ENCODE data around the gene GLRA3.

The GLRA3 gene

DNA sequence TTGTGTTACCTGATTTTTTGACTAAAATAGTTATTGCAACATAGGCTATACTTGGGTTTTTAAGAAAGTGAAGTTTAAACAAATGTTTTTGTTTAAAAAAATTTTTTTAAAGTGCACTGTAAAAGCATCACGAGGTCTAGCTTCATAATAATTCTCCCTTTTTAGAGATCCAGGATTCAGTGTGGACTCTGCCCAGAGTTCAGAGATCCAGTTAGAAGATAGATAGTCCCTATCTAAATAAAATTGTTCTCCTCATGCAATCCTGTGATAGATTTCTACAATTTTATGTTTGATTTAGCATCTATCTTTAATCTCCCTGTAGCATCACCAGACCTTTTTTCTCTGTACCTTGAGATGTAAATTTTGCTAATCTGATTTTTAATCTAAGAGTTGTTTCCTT lies 221.3 kb downstream of the GLRA3 start:
- in situ Hi-C loops (cut with HindIII; ENCODE audit: low sequenced_read_pairs), result no loop called here

DNA sequence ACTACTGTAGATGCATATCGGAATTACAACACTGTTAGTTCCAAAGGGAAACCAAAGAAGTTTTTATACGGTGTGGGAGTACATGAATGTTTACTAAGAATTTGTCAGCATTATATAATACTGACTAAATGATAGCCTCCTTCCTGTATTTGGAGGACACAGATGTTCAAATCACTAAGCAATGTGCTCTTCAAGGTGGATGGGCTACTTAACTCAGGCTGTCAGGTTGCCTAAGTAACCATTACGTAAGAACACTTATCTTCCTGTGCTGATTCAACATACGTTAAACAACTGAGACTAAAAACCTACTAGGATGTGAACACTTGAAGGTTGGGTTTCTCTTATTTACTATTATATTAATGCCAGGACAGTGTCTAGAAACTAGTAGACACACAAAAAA lies 224.8 kb downstream of the GLRA3 start:
- in situ Hi-C loops (cut with HindIII; ENCODE audit: low sequenced_read_pairs), result no loop called here

DNA sequence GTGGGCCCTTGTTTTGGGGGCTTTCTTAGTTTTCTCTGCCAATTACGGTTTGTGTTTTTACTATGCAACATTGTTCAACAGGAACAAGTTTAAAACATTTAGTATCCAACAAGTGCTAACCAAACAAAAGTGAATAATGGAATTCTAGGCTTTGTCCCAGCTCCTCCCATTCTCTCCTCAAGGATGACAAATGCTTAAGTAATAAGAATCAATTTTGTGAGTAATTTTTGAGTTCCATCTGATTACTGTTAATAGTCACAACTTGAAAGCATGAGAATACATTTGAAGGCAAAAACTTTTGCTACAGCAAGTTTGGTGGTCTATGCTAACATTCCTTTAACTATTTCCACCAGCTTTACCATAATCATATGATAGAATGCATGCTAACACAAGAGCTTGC lies 228.7 kb downstream of the GLRA3 start:
- in situ Hi-C loops (cut with HindIII; ENCODE audit: low sequenced_read_pairs), result no loop called here

DNA sequence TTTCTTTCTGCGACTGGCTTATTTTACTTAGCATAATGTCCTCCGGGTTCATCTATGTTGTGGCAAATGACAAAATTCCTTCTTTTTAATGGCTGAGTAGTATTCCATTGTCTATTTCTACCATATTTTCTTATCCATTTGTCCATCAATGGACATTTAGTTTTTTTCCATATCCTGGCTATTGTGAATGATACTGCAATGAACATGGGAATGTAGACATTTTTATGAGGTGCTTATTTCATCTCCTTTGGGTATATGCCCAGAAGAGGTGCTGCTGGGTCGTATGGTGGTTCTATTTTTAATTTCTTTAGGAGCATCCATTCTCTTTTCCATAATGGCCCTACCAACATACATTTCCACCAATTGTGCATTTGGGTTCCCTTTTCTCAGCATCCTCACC lies 230.2 kb downstream of the GLRA3 start:
- in situ Hi-C loops (cut with HindIII; ENCODE audit: low sequenced_read_pairs), result no loop called here

DNA sequence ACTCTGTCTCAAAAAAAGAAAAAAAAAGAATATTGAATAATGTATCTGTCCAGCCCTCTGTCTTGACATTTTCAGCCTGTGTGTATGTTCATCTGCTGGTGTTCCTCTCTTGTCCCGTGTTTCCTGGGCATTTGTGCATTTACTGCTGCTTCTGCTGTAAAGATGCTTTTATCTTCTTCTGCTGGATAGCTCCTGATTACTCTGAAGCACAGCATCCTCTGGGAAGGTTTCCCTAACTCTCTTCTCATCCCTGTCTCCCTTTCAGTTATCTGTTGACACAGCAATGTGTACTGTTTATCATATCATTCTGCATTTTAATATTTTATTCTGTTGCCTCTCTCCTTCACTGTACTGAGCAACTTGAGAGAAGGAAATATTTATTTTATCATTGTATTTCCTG lies 232.5 kb downstream of the GLRA3 start:
- in situ Hi-C loops (cut with HindIII; ENCODE audit: low sequenced_read_pairs), result no loop called here

DNA sequence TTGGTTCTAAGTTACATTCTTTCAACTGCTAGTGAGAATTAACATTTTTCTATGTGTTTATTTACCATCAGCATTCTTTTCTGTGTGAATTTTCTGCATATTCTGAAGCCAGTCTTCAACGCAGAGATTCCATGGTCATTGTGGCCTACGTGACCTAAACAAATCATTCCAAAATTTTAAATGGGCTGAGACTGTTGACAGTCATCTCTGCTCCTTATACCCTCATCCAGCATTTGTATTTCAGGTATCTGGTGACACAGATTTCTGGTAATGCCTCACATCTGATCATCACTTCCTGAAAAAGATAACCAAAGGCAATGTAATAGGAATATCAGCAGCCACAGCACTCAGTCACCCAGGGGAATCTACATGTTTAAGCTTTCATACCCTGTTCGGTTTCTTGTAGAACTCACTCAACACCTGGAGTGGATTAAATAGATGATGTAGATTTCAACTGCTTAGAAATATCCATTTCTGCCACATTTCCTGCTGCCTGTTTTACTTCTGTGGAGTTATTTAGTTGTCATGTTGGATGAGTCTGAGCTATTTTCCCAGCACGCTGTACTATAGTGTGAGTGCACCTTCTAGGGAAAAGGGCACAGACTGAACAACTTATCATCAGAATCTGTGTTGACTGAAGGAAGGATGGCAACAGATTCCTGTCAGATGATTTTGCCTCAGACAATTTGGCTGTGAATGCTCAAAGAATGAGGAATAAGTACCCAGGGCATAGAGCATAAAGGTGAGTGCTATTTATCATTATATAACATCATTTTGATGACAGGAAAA lies 233.7 kb downstream of the GLRA3 start:
- in situ Hi-C loops (cut with HindIII; ENCODE audit: low sequenced_read_pairs), result no loop called here

DNA sequence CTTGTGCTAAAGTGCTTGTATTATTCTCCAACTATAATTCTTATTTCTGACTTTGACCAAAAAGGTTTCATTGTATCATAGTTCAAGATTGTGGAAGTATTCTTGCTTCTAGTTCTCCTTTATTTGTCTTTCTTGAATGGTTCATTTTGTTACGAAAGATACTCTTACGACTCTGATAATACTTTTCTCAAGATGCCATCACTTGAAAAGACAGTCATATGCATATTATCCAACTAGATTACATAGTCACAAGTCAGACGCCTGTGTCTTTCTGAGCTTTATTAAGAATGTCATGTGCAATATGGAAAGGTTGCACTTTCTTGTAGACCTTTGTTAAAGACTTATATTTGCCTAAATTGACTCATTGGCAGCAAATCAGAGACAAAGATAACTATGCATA lies 235.3 kb downstream of the GLRA3 start:
- in situ Hi-C loops (cut with HindIII; ENCODE audit: low sequenced_read_pairs), result no loop called here

DNA sequence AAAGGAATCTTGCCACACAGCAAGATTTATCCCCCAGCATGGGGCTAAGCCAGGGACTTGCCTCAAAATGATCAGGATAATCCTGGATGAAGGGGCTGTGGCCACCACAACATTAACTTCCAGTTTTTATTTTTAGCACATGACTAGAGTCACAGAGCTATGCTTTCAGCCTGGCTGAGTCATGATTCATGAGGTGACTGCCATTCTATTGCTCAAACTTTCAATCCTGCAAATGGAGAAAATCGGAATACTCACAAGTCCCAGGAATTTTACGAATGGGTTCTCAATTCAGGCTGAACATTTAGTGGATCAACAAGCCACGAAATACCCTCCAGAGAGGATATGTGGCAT lies 236.1 kb downstream of the GLRA3 start:
- in situ Hi-C loops (cut with HindIII; ENCODE audit: low sequenced_read_pairs), result no loop called here

DNA sequence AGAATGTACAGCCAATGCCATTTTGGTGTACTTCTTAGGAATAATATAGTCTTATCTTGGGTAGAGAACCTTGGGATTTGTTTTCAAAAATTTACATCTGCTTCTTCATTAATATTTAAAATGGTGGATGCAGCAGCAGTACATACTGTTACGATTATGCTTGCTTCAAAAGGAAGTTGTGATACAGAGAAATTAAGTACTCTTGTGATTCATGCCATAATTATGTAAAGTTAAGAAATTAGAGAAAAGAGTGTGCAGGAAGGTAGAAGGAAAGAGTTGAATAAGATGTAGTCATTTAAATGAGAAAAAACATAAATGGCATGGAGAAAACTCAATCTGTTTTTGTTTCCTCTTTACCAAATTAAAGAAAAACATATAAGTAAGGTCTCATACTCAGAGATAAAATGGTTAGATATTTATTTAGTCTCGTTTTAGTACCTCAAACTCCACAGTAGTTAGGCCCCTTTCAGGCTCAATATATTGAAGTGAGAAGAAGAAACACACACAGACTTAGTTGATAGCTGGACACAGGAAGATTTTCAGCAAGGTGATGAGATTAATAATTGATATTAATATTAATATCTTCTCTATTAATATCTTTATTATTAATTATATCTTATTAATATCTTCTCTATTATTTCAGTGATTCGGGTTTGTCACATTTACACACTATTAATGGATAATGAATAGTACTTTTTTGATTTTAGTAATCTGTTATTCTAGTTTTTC lies 236.6 kb downstream of the GLRA3 start:
- in situ Hi-C loops (cut with HindIII; ENCODE audit: low sequenced_read_pairs), result no loop called here

DNA sequence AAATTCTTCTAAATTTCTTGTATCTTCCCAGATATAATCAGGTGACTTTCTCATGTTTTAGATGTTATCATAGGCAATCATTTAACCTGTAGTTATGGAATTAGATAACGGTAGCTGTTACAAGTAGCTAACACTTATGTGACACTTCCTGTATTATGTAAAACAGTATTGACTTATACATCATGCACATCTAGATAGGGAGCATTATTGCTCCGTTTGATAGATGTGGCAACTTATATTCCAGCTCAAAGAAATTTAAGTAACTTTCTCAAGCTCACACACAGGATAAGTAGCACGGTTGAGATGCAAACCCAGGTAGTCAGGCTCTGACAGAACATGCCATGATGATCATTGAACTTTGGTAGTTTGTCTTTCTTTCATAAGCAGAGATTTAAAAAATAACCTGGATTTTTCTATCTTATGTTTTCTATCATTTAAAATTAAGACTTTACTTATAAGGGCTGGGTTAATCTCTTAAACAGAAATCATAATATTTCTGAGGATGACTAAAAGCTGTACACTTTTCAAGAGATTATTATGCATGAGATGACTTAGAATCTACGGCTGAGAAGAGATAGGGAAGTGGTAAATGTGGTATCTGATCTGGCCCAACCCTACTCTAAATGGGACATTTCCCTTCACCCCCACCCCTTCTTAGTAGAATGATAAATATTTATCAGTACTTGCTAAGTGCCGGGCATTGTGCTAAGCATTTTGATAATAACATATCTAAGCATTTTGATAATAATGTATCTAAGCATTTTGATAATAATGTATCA lies 237.6 kb downstream of the GLRA3 start:
- in situ Hi-C loops (cut with HindIII; ENCODE audit: low sequenced_read_pairs), result no loop called here

DNA sequence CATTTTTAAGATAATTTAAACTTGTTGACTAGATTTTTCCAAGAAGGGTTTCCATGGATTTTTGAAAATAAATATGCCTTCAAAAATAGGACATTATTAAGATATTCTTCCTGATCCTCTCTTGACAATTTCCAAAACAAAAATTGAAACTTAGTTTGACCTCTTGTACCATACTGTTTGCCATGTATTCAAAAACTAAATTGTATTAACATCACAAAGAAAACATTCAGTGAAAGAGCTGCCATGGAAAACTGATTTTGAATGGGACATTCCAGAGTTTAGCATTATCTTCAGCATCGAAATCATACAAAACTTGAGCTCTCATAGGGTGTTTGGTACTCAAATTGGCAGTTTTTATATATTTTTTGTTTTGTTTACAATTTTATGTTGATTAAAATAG lies 238.7 kb downstream of the GLRA3 start:
- in situ Hi-C loops (cut with HindIII; ENCODE audit: low sequenced_read_pairs), result no loop called here
